Common myeloid progenitor, CD34-positive (primary cell): ENCODE measurements around the gene FIZ1.
A peak's percentile ranks its signal among the peaks of the same experiment; 100 is the strongest.

Experiments used
- CTCF ChIA-PET: fragments of 350-600 bp; sonication (Branson Sonifier 250); formaldehyde crosslinking; loops from one replicate; lab custom pipeline; 2021; ENCODE audit warnings: antibody characterized with exemption; lab: Charles Lee
- POLR2A ChIA-PET: fragments of 350-600 bp; sonication (Branson Sonifier 250); formaldehyde crosslinking; loops from one replicate; lab custom pipeline; 2021; ENCODE audit warnings: antibody characterized with exemption; lab: Charles Lee
- DNase-seq, 3 donors: peaks; one replicate each; pipeline versions ENCODE4 v3.0.0 to v3.0.0-alpha.2; 2013
- H3K27ac ChIP-seq, 2 experiments: 1 replicate in 1 of 2; 2 replicates in 1 of 2; pipeline ENCODE4 v1.7.0; 2013; ENCODE audit warnings: inconsistent platforms in 2 of 2, low read length in 2 of 2, mild to moderate bottlenecking in 2 of 2, low read depth in 1 of 2, moderate library complexity in 1 of 2; ENCODE audit not compliant: severe bottlenecking in 2 of 2, insufficient read depth in 1 of 2, poor library complexity in 1 of 2
- H3K27me3 ChIP-seq, 5 experiments: replicated peaks in 2 of 5; 1 replicate in 3 of 5; 2 replicates in 2 of 5; pipeline versions ENCODE4 v1.6.1 to v1.7.0; 2013; ENCODE audit warnings: low read length in 4 of 5, mild to moderate bottlenecking in 2 of 5, moderate library complexity in 2 of 5, inconsistent platforms in 1 of 5; ENCODE audit not compliant: insufficient read depth in 5 of 5, control insufficient read depth in 4 of 5
- H3K36me3 ChIP-seq, 4 experiments: 1 replicate in 2 of 4; 2 replicates in 2 of 4; pipeline versions ENCODE4 v1.6.1 to v1.7.0; 2013; ENCODE audit warnings: low read length in 3 of 4, control low read depth in 1 of 4, mild to moderate bottlenecking in 1 of 4; ENCODE audit not compliant: control insufficient read depth in 4 of 4, insufficient read depth in 4 of 4
- H3K4me1 ChIP-seq, 4 experiments: 1 replicate in 3 of 4; 2 replicates in 1 of 4; pipeline versions ENCODE4 v1.6.1 to v1.7.1; 2013; ENCODE audit warnings: low read length in 3 of 4, mild to moderate bottlenecking in 3 of 4, control low read depth in 1 of 4, inconsistent platforms in 1 of 4, moderate library complexity in 1 of 4; ENCODE audit not compliant: control insufficient read depth in 4 of 4, insufficient read depth in 4 of 4; ENCODE audit errors: control extremely low read depth in 1 of 4
- H3K4me3 ChIP-seq, 7 experiments: 1 replicate in 4 of 7; 2 replicates in 3 of 7; pipeline versions ENCODE4 v1.5.1 to v1.7.0; 2013; ENCODE audit warnings: mild to moderate bottlenecking in 7 of 7, low read length in 6 of 7, moderate library complexity in 6 of 7, inconsistent platforms in 2 of 7, low read depth in 2 of 7, control low read depth in 1 of 7; ENCODE audit not compliant: insufficient read depth in 4 of 7, control insufficient read depth in 1 of 7; ENCODE audit errors: extremely low read depth in 1 of 7
- H3K9me3 ChIP-seq, 5 experiments: 1 replicate in 4 of 5; 2 replicates in 1 of 5; pipeline versions ENCODE4 v1.6.1 to v1.7.1; 2013; ENCODE audit warnings: low read length in 4 of 5, mild to moderate bottlenecking in 2 of 5, inconsistent platforms in 1 of 5, low read depth in 1 of 5, moderate library complexity in 1 of 5; ENCODE audit not compliant: control insufficient read depth in 4 of 5, insufficient read depth in 2 of 5; ENCODE audit errors: control extremely low read depth in 1 of 5
- WGBS: methylation state at CpG from one replicate; pipeline ENCODE4 v1.1.5; 2013; ENCODE audit not compliant: insufficient coverage; 5-methylcytosine and 5-hydroxymethylcytosine counted together

The FIZ1 gene

DNA sequence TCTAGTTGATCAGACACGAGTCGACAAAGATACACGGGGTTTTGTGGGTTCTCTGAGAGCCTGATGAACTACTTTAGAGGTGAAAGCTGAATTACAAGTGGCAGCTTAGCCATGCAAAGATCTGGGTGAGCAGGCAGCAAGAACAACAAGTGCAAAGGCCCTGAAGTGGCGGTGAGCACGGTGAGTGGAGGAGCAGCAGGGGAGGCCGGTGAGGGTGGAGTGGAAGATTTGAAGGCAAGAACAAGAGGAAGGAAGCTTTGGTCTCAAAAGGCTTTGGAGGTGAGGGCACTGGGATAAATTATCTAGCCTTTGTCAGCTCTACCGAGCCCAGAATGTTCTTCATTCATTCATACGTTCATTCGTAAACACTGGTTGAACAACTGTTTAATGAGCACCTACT is 7.5 kb upstream of the FIZ1 start:
- Histone ChIP-seq H3K9me3 (peaks cover 0 to 3% (median 0%) of the 10 kb centered on the region in 5 experiments), H3K27ac (peak overlapping the region in 1 of 2 experiments; percentile 87), H3K4me3 (peak overlapping the region in 3 of 7 experiments; percentile 81 to 95 (median 95)), H3K36me3 (peaks cover 0 to 31% (median 8%) of the 10 kb centered on the region in 4 experiments), H3K27me3 (no peaks in the 10 kb centered on the region), H3K4me1 (peaks cover 0 to 29% (median 24%) of the 10 kb centered on the region in 4 experiments)
- POLR2A ChIA-PET, result interaction anchor here (0.7 kb wide), 1 partner anchor 23 kb away, joined by 7 read pairs; no protein-coding TSS in a partner anchor
- CTCF ChIA-PET, result interaction anchor here (0.5 to 4.3 kb wide), 16 partner anchors 12 to 463 kb away, joined by 3 to 32 read pairs (median 5); partner anchors contain the start of genes ZNF579 and ZNF784
- WGBS, result 65% methylated on average over 9 of the region's 9 CpGs
- no peak for DNase-seq

DNA sequence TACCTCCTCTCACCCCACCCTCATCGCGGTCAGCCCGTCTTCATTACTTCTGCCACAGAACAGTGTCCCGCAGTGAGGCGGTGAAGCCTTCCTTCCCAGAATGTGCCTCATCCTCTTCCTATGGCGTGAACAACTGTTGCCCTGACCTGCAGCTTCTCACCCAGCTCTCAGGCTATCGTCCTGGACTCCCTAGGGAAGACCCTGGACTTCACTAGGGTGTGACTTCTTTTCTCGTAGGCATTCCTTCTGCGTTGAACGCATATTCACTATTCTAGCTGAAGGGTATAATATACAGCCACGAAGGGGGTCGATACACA is 7.1 kb upstream of the FIZ1 start:
- 32% methylated on average over 12 of the region's 12 CpGs for WGBS
- Histone ChIP-seq H3K4me3 (peak overlapping the region; percentile 35 to 95 (median 81)), H3K36me3 (peaks cover 0 to 29% (median 8%) of the 10 kb centered on the region in 4 experiments), H3K27me3 (no peaks in the 10 kb centered on the region), H3K4me1 (peaks cover 0 to 30% (median 24%) of the 10 kb centered on the region in 4 experiments), H3K27ac (peak overlapping the region in 1 of 2 experiments; percentile 87), H3K9me3 (peaks cover 0 to 3% (median 0%) of the 10 kb centered on the region in 5 experiments)
- no peak for DNase-seq
- ChIA-PET POLR2A (interaction anchor here (0.6 to 0.7 kb wide), 2 partner anchors 23 to 92 kb away, joined by 3 to 7 read pairs; no protein-coding TSS in a partner anchor), CTCF (interaction anchor here (0.5 to 4.3 kb wide), 17 partner anchors 13 to 463 kb away, joined by 3 to 32 read pairs (median 5); partner anchors contain the start of genes ZNF579 and ZNF784)

DNA sequence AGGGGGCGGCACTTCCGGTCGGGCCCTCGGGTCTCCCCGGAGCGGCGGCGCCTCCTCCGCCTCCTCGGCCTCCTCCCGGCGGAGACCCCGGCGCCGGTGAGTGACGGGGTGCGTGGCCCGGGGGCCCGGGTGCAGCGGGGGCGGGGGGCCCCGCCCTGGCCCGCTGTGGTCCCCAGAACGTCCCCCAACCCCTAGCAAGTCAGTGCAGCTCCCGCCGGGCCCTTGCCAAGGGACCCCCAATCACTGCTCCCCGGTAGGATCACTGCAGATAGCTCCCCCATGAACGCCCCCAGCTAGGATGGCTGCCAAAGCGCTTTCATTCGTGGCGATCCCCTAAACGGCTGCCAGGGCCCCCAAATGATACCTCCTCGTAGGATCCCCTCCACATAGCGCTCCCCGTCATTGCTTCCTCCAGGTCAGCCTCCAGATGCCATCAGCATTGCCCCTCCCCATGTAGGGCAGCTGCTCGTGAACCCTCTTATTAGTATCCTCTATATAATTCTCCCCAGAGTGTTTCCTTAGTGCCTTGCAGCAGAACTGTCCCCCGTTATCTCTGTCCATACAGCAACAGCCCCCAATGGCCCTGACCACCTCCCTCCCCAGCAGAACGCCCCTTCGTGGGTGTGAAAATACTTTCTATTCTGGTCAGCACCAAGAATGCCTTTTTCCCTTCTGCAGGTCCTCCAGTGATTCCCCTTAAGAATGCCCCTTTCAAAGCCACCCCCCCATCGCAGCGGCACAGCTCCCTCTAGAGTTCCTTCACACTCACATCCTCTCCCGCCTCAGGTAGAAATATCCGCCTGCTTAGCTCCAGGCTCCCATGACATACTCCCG is 6.5 kb upstream of the FIZ1 start, which contains the start of gene ZNF865:
ZNF865 (plus strand) TSS at position 11 of the 834 bp plus-strand sequence. CDS start 7,972 bp downstream, outside the sequence.
- peak; percentile 83 to 84 (median 83) for DNase-seq
- ChIA-PET CTCF (interaction anchor here (0.5 to 4.3 kb wide), 19 partner anchors 13 to 462 kb away, joined by 3 to 32 read pairs (median 5); partner anchors contain the start of genes ZNF579 and ZNF784), POLR2A (interaction anchor here (0.6 to 0.8 kb wide), 3 partner anchors 24 to 91 kb away, joined by 3 to 7 read pairs (median 3); no protein-coding TSS in a partner anchor)
- Histone ChIP-seq H3K4me1 (peaks cover 0 to 36% (median 29%) of the 10 kb centered on the region in 4 experiments), H3K4me3 (peak within 1 kb of the TSS; percentile 43 to 95 (median 81)), H3K27me3 (no peaks in the 10 kb centered on the region), H3K27ac (peak within 1 kb of the TSS; percentile 64 to 87), H3K9me3 (peaks cover 0 to 3% (median 0%) of the 10 kb centered on the region in 5 experiments), H3K36me3 (peaks cover 0 to 23% (median 8%) of the 10 kb centered on the region in 4 experiments)
- WGBS, result under 1% methylated on average over 29 of the region's 44 CpGs

DNA sequence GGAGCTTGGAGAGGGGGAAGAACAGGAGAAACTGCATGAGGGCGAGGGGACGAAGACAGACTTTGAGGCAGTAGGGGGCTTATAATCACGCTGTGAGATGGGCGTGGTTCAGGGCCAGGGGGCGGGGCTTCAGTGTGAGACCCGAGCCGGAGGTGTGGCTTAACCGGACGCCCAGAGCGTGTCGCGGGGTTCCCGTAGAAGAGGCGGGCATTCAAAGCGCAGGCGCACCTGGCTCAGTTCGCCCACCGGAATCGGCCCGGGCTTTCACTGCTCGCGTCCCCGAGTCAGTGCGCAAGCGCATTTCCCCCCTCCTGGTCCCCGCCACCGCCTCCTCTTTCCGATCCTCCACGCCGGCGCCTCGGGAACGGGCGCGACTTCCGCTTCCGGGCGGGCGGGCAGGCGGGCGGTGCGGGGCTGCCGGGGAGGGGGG is 5.9 kb upstream of the FIZ1 start:
- H3K27me3 ChIP-seq, result no peaks in the 10 kb centered on the region
- POLR2A ChIA-PET, result interaction anchor here (0.8 kb wide), 1 partner anchor 79 kb away, joined by 3 read pairs; no protein-coding TSS in a partner anchor
- peak; percentile 95 to 97 (median 97) for DNase-seq
- peaks cover 0 to 19% (median 8%) of the 10 kb centered on the region in 4 experiments for H3K36me3 ChIP-seq
- H3K4me3 ChIP-seq, result peak overlapping the region; percentile 43 to 95 (median 78)
- peaks cover 0 to 3% (median 0%) of the 10 kb centered on the region in 5 experiments for H3K9me3 ChIP-seq
- peaks cover 0 to 38% (median 32%) of the 10 kb centered on the region in 4 experiments for H3K4me1 ChIP-seq
- peak overlapping the region; percentile 55 to 87 for H3K27ac ChIP-seq
- CTCF ChIA-PET, result interaction anchor here (1.0 to 4.3 kb wide), 15 partner anchors 14 to 101 kb away, joined by 3 to 32 read pairs (median 6); partner anchors contain the start of genes ZNF579 and ZNF784
- 0% methylated on average over 26 of the region's 43 CpGs for WGBS

DNA sequence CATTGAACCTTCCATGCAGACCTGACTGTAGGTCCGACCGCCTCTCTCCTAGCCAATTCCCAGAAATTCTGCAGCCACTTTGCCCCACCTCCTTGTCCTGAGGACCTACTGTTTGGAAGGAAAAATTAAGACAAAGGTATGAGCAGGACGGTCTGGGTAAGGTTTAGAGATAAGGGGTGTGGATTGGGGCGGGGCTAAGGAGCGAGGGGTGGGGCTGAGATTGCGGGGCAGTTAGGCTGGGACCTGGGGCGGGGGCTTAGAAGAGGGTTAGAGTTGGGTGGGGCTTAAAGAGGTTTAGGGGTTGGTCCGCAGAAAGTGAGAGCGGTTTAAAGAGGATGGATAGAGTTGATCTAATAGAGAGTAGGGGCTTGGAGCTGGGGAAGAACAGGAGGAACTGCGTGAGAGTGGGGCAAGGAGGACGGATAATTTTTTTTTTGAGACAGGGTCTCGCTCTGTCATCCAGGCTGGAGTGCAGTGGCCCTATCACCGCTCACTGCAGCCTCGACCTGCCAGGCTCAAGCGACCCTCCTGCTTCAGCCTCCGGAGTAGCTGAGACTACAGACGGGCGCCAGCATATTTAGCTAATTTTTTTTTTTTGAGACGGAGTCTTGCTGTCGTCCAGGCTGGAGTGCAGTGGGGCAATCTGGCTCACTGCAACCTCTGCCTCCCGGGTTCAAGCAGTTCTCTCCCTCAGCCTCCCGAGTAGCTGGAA is 4.4 kb upstream of the FIZ1 start:
- Histone ChIP-seq H3K4me1 (peaks cover 0 to 39% (median 32%) of the 10 kb centered on the region in 4 experiments), H3K9me3 (no peaks in the 10 kb centered on the region), H3K36me3 (peaks cover 0 to 10% (median 2%) of the 10 kb centered on the region in 4 experiments), H3K4me3 (peak overlapping the region in 3 of 7 experiments; percentile 85 to 95 (median 95)), H3K27ac (peak overlapping the region in 1 of 2 experiments; percentile 87), H3K27me3 (no peaks in the 10 kb centered on the region)
- DNase-seq, result no peak
- 90% methylated on average over 13 of the region's 22 CpGs for WGBS
- CTCF ChIA-PET, result interaction anchor here (1.1 to 4.3 kb wide), 4 partner anchors 15 to 35 kb away, joined by 3 to 32 read pairs (median 4); partner anchors contain the start of gene ZNF784
- POLR2A ChIA-PET, result interaction anchor here (0.6 kb wide), 1 partner anchor 24 kb away, joined by 3 read pairs; no protein-coding TSS in a partner anchor

DNA sequence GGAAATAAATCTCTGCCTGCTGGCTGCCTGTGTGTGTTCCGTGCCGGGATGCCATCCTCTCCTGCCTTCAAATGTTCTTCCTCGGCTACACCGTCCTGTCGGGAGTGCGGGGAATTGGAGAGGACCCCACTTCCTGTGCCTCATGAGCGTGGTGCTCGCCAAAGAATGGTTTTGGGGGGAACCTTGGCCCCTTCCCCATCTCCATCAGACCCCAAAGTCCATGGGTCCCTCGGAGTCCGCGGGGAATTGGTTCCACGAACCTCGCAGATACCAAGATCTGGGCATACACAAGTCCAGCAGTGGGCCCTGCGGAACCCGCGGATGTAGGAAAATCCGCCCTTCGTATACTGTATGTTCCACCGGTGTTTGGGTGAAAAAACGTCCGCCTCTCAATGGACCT is 3.8 kb upstream of the FIZ1 start:
- Histone ChIP-seq H3K27ac (no peak overlapping the region), H3K4me3 (no peak overlapping the region), H3K36me3 (peaks cover 0 to 10% (median 1%) of the 10 kb centered on the region in 4 experiments), H3K27me3 (no peaks in the 10 kb centered on the region), H3K4me1 (peaks cover 0 to 45% (median 36%) of the 10 kb centered on the region in 4 experiments), H3K9me3 (no peaks in the 10 kb centered on the region)
- POLR2A ChIA-PET, result no interaction called here
- CTCF ChIA-PET, result interaction anchor here (1.9 to 4.3 kb wide), 2 partner anchors 15 to 16 kb away, joined by 6 to 32 read pairs; no protein-coding TSS in a partner anchor
- 97% methylated on average over 19 of the region's 21 CpGs for WGBS
- DNase-seq, result no peak
